Measurements from ENCODE around the gene CCDC102A.
A peak's percentile ranks its signal among the peaks of the same experiment; 100 is the strongest.

The CCDC102A gene

DNA sequence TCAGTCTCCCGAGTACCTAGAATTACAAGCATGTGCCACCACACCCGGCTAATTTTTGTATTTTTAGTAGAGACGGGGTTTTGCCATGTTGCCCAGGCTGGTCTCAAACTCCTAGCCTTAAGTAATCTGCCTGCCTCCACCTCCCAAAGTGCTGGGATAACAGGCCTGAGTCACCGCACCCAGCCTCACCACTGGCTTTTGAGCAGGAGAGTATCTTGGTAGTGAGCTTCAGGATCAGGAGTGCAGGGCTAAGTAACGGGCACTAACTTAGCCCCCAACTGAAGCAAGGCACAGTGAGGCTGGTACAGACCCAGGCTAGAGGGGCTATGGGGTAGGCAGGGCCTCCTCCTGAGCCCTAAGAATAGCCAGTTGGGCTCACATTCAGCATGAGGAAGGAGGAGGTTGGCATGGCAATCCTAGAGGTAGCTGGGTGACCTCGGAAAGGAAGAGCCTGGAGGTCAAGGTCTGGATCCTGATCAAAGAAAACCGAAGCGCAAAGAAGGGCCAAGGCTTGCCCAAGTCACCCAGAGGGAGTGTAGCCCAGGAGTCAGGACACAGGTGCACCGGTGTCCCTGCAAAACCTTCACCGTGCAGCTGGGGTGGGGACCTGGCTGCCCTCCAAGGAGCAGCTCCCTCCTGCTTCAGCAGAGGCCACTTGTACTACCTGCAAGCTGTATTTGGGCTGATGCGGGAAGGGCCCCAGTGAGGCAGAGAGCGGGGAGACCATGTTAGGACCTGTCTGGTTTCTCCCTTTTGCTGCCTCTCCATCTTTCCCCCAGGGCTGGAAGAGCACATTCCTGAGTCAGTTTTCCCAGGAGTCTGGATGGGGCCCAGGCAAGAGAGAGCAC lies 4.8 kb upstream of the CCDC102A start:
- Histone ChIP-seq H3K4me1 (ENCODE audit: control insufficient read depth, insufficient read depth, low read length) (peaks cover 8% of the 10 kb centered on the region), H3K36me3 (ENCODE audit: control insufficient read depth, insufficient read depth, low read length) (no peaks in the 10 kb centered on the region), H3K27me3 (ENCODE audit: control insufficient read depth, insufficient read depth, low read length) (peaks cover 10% of the 10 kb centered on the region), H3K9ac (ENCODE audit: low read length) (no peak overlapping the region), H3K4me3 (ENCODE audit: low read length) (no peak overlapping the region), H3K9me3 (ENCODE audit: control insufficient read depth, low read length) (no peaks in the 10 kb centered on the region)

DNA sequence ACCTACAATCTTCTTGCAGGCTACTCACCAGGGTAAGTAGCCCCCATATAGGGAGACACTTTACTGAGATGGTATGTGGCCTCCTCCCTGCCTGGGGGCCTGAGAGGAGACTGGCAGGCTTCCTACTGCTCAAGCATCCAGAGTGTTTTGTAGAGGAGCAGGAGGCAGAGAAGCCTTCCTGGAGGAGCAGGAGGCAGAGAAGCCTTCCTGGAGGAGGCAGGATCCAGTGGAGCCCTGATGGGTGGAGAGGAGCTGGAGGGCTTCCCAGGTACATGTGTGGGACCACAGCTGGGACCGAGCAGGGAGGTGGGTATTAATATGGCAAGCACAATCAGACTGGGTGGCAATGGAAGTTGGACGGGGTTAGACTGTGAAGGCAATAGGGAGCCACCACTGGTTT lies 4.0 kb upstream of the CCDC102A start:
- peaks cover 8% of the 10 kb centered on the region for H3K4me1 ChIP-seq (ENCODE audit: control insufficient read depth, insufficient read depth, low read length)

DNA sequence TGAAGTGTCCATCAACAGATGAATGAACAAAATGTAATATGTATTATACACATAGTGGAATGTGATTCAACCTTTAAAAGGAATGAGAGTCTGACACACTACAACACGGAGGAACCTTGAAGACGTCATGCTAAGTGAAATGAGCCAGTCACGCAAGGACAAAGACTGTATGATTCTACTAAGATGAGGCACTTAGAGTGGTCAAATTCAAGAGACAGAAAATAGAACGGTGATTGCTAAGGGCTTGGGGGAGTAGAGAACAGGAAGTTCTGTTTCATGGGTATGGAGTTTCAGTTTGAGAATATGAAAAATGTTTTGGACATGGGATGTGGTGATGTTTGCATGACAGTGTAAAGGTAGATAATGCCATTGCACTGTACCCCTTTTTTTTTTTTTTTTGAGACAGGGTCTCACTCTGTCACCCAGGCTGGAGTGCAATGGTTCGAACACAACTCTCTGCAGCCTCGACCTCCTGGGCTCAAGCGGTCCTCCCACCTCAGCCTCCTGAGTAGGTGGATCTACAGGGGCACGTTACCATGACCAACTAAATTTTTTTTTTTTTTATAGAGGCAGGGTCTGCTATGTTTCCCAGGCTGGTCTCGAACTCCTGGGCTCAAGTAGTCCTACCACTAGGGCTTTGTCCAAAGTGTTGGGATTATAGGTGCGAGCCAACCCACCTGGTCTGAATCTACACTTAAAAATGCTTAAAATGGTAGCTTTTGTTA lies 2.9 kb upstream of the CCDC102A start:
- Histone ChIP-seq H3K9ac (ENCODE audit: low read length) (no peak overlapping the region), H3K4me1 (ENCODE audit: control insufficient read depth, insufficient read depth, low read length) (peaks cover 10% of the 10 kb centered on the region), H3K4me3 (ENCODE audit: low read length) (no peak overlapping the region), H3K27me3 (ENCODE audit: control insufficient read depth, insufficient read depth, low read length) (peaks cover 10% of the 10 kb centered on the region), H3K9me3 (ENCODE audit: control insufficient read depth, low read length) (no peaks in the 10 kb centered on the region), H3K36me3 (ENCODE audit: control insufficient read depth, insufficient read depth, low read length) (no peaks in the 10 kb centered on the region)

More for the DNA sequence above, 4.0 kb upstream of the CCDC102A start:
- Histone ChIP-seq H3K4me3 (ENCODE audit: low read length) (no peak overlapping the region), H3K36me3 (ENCODE audit: control insufficient read depth, insufficient read depth, low read length) (no peaks in the 10 kb centered on the region), H3K9me3 (ENCODE audit: control insufficient read depth, low read length) (no peaks in the 10 kb centered on the region), H3K9ac (ENCODE audit: low read length) (no peak overlapping the region), H3K27me3 (ENCODE audit: control insufficient read depth, insufficient read depth, low read length) (peaks cover 10% of the 10 kb centered on the region)

- H3K4me1 ChIP-seq (ENCODE audit: control insufficient read depth, insufficient read depth, low read length), result peaks cover 16% of the 10 kb centered on the region
- H3K9me3 ChIP-seq (ENCODE audit: control insufficient read depth, low read length), result no peaks in the 10 kb centered on the region
- no peak overlapping the region for H3K4me3 ChIP-seq (ENCODE audit: low read length)
- H3K27me3 ChIP-seq (ENCODE audit: control insufficient read depth, insufficient read depth, low read length), result peaks cover 10% of the 10 kb centered on the region
- no peaks in the 10 kb centered on the region for H3K36me3 ChIP-seq (ENCODE audit: control insufficient read depth, insufficient read depth, low read length)
- H3K9ac ChIP-seq (ENCODE audit: low read length), result no peak overlapping the region
Measured at GRCh38 chr16:57538235-57538721, 1.9 kb upstream of the CCDC102A start.

DNA sequence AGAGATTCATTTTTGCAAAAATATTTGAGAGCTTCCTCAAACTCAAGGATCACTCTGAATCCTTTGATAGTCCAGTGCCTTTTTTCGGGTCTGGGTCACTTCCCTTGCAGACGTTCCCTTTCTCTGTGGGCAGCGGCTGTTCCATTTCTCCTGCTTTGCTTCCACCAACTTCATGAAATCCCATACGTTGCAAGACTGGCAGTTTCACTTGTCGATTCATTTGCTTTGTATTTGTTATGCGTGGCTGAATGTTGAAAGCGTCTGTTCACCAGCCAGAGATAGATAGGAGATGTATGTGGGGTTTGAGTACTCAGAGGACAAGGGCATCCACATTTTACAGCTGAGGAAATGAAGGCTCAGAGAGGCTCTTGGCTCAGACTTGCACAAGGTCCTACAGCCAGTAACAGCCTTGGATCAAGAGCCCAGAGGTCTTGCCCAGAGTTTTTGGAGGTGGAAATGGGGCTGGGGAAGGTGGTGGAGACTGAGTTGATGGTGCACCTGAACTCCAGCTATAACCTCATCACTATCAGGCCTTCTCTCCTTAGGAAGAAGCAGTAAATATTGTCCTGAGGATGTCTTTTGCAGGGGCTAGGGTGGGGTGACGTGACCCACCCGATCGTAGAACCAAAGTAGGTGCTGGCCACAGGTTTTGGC lies 1.3 kb upstream of the CCDC102A start:
- Histone ChIP-seq H3K4me3 (ENCODE audit: low read length) (no peak overlapping the region), H3K9me3 (ENCODE audit: control insufficient read depth, low read length) (no peaks in the 10 kb centered on the region), H3K27me3 (ENCODE audit: control insufficient read depth, insufficient read depth, low read length) (peaks cover 10% of the 10 kb centered on the region), H3K36me3 (ENCODE audit: control insufficient read depth, insufficient read depth, low read length) (no peaks in the 10 kb centered on the region), H3K9ac (ENCODE audit: low read length) (no peak overlapping the region), H3K4me1 (ENCODE audit: control insufficient read depth, insufficient read depth, low read length) (peaks cover 16% of the 10 kb centered on the region)

DNA sequence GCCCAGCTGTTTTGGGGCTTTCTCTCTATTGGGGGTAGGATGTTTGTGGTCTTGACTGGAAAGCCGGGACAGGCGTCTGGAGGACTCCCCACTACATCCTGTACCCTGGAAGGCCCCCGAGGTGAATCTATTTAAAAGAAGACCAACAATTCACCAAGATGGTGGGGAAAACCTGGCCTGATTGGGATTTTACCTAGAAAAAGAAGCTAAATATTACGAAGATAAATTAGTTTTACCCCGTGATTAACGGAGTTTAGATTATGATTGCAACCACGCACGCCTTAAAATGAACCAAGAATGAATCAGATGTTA lies 779 bp upstream of the CCDC102A start:
- peaks cover 16% of the 10 kb centered on the region for H3K4me1 ChIP-seq (ENCODE audit: control insufficient read depth, insufficient read depth, low read length)
- H3K9me3 ChIP-seq (ENCODE audit: control insufficient read depth, low read length), result no peaks in the 10 kb centered on the region
- H3K27me3 ChIP-seq (ENCODE audit: control insufficient read depth, insufficient read depth, low read length), result peaks cover 10% of the 10 kb centered on the region
- H3K4me3 ChIP-seq (ENCODE audit: low read length), result peak overlapping the region; percentile 17
- no peaks in the 10 kb centered on the region for H3K36me3 ChIP-seq (ENCODE audit: control insufficient read depth, insufficient read depth, low read length)
- H3K9ac ChIP-seq (ENCODE audit: low read length), result peak overlapping the region; percentile 50

- H3K4me1 ChIP-seq (ENCODE audit: control insufficient read depth, insufficient read depth, low read length), result peaks cover 18% of the 10 kb centered on the region
- H3K9ac ChIP-seq (ENCODE audit: low read length), result peak overlapping the region; percentile 69
- H3K27me3 ChIP-seq (ENCODE audit: control insufficient read depth, insufficient read depth, low read length), result peaks cover 10% of the 10 kb centered on the region
- no peaks in the 10 kb centered on the region for H3K36me3 ChIP-seq (ENCODE audit: control insufficient read depth, insufficient read depth, low read length)
- H3K9me3 ChIP-seq (ENCODE audit: control insufficient read depth, low read length), result no peaks in the 10 kb centered on the region
- peak overlapping the region; percentile 54 for H3K4me3 ChIP-seq (ENCODE audit: low read length)
Measured at GRCh38 chr16:57535680-57536305, 578 bp downstream of the CCDC102A start.

- peaks cover 6% of the 10 kb centered on the region for H3K27me3 ChIP-seq (ENCODE audit: control insufficient read depth, insufficient read depth, low read length)
- no peaks in the 10 kb centered on the region for H3K9me3 ChIP-seq (ENCODE audit: control insufficient read depth, low read length)
- H3K4me1 ChIP-seq (ENCODE audit: control insufficient read depth, insufficient read depth, low read length), result peaks cover 26% of the 10 kb centered on the region
- no peaks in the 10 kb centered on the region for H3K36me3 ChIP-seq (ENCODE audit: control insufficient read depth, insufficient read depth, low read length)
- H3K4me3 ChIP-seq (ENCODE audit: low read length), result no peak overlapping the region
- no peak overlapping the region for H3K9ac ChIP-seq (ENCODE audit: low read length)
Measured at GRCh38 chr16:57534881-57535658, 1.3 kb downstream of the CCDC102A start.

DNA sequence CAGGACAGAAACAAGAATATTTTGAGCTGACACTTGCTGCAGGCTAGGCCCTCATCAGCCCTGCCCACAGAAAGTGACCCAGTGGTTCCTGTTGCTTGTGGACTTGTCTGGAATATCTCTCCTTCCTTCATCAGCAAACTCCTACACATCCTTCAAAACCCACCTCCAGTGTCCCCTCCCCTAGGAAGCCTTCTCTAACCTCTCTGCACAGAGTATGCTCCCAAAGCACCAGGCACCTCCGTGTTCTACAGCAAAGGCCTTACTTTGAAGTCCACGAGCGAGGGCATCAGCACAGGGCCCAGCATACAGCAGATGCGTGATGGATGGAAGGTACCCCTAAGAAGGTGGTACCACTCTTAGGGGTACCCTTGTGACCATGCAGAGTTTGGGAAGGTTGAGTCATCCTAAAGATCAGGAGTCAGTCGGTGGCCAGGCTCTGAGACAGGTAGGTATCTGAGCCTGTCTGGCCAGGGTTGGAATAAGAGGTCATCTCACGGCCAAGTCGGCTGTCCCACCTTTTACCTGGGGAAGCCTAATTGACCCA lies 2.0 kb downstream of the CCDC102A start:
- H3K9ac ChIP-seq (ENCODE audit: low read length), result no peak overlapping the region
- H3K4me3 ChIP-seq (ENCODE audit: low read length), result no peak overlapping the region
- peaks cover 6% of the 10 kb centered on the region for H3K27me3 ChIP-seq (ENCODE audit: control insufficient read depth, insufficient read depth, low read length)
- no peaks in the 10 kb centered on the region for H3K9me3 ChIP-seq (ENCODE audit: control insufficient read depth, low read length)
- peaks cover 31% of the 10 kb centered on the region for H3K4me1 ChIP-seq (ENCODE audit: control insufficient read depth, insufficient read depth, low read length)
- H3K36me3 ChIP-seq (ENCODE audit: control insufficient read depth, insufficient read depth, low read length), result no peaks in the 10 kb centered on the region

DNA sequence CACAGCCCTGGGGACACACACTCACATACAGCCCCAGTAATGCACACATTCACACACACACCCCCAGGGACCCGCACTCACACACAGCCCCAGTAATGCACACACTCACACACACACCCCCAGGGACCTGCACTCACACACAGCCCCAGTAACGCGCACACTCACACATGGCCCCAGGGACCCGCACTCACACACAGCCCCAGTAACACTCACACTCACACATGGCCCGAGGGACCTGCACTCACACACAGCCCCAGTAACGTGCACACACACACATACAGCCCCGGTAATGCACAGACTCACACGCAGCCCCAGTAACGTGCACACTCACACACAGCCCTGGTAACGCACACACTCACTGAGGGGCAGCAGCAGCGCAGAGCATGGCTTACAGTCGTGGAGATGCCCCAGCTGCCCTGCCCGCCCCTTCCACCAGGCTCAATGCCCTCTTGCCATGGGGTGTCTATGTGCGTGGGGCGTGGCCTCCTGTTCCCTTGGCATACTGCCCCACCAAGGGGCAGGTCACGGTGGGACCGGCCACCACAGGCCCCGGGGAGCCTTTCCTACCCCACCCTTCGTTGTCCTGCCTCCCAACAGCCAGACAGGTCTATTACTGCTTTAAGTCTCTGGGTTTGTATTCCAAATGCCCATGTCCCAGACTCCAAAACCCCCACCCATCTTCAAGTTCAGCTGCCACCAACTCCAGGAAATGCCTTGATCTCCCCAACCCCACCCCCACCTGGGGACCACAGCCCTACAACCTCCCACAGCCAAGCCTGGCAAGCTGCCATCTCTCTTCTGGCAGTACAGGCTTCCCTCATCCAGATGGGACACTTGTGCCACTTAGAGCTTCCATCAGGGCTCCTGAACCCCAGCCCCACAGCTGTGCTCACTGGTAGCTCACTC lies 2.7 kb downstream of the CCDC102A start:
- H3K9ac ChIP-seq (ENCODE audit: low read length), result no peak overlapping the region
- H3K36me3 ChIP-seq (ENCODE audit: control insufficient read depth, insufficient read depth, low read length), result no peaks in the 10 kb centered on the region
- H3K4me3 ChIP-seq (ENCODE audit: low read length), result no peak overlapping the region
- peaks cover 6% of the 10 kb centered on the region for H3K27me3 ChIP-seq (ENCODE audit: control insufficient read depth, insufficient read depth, low read length)
- H3K9me3 ChIP-seq (ENCODE audit: control insufficient read depth, low read length), result no peaks in the 10 kb centered on the region
- peaks cover 31% of the 10 kb centered on the region for H3K4me1 ChIP-seq (ENCODE audit: control insufficient read depth, insufficient read depth, low read length)
